ENCODE data around the gene MAOB.

Gene MAOB

GRCh38 chrX:43860646-43861370 lies 21.4 kb downstream of the MAOB start:
- no peak for DNase-seq

GRCh38 chrX:43853225-43853828 lies 28.9 kb downstream of the MAOB start:
- no peak for DNase-seq

GRCh38 chrX:43850629-43851028 lies 31.6 kb downstream of the MAOB start:
- no peak for DNase-seq

GRCh38 chrX:43849173-43849572 lies 33.1 kb downstream of the MAOB start:
- DNase-seq, result no peak

- DNase-seq, result no peak
Observed at GRCh38 chrX:43847352-43847751, 34.9 kb downstream of the MAOB start.

GRCh38 chrX:43846558-43846957 lies 35.7 kb downstream of the MAOB start:
- no peak for DNase-seq

GRCh38 chrX:43845776-43846175 lies 36.5 kb downstream of the MAOB start:
- DNase-seq, result no peak

GRCh38 chrX:43840265-43840664 lies 42.0 kb downstream of the MAOB start:
- no peak for DNase-seq

GRCh38 chrX:43836435-43837184 lies 45.6 kb downstream of the MAOB start:
- no peak for DNase-seq

GRCh38 chrX:43835559-43835958 lies 46.7 kb downstream of the MAOB start:
- DNase-seq, result no peak

- DNase-seq, result no peak
Observed at GRCh38 chrX:43827791-43828190, 54.5 kb downstream of the MAOB start.

- no peak for DNase-seq
Observed at GRCh38 chrX:43822014-43822413, 60.2 kb downstream of the MAOB start.

- no peak for DNase-seq
Observed at GRCh38 chrX:43817444-43817843, 64.8 kb downstream of the MAOB start.

GRCh38 chrX:43815209-43815608 lies 67.0 kb downstream of the MAOB start:
- no peak for DNase-seq

- DNase-seq, result peak; percentile 0
Observed at GRCh38 chrX:43813898-43814297, 68.4 kb downstream of the MAOB start.

- DNase-seq, result no peak
Observed at GRCh38 chrX:43813319-43813718, 68.9 kb downstream of the MAOB start.

GRCh38 chrX:43809463-43809862 lies 72.8 kb downstream of the MAOB start:
- no peak for DNase-seq

GRCh38 chrX:43808231-43808630 lies 74.0 kb downstream of the MAOB start:
- DNase-seq, result no peak

- DNase-seq, result no peak
Observed at GRCh38 chrX:43805579-43805978, 76.7 kb downstream of the MAOB start.

- DNase-seq, result no peak
Observed at GRCh38 chrX:43804021-43804420, 78.2 kb downstream of the MAOB start.

- no peak for DNase-seq
Observed at GRCh38 chrX:43785930-43786591, 96.2 kb downstream of the MAOB start.

- DNase-seq, result no peak
Observed at GRCh38 chrX:43758044-43758443, 124.2 kb downstream of the MAOB start.

- no peak for DNase-seq
Observed at GRCh38 chrX:43756076-43756475, 126.2 kb downstream of the MAOB start.

GRCh38 chrX:43753637-43754036 lies 128.6 kb downstream of the MAOB start:
- no peak for DNase-seq

All from activated CD4-positive, alpha-beta T cell treated with anti-CD3 and anti-CD28 coated beads, Interleukin-2, amount 50 U/mL, for 1 hour (primary cell).